Islet of Langerhans (tissue), 1 donor: ENCODE measurements around the gene SEMA4G.

Experiments used
- FAIRE-seq: peaks from one replicate; lab custom pipeline; 2011; peaks lifted over from hg19 to GRCh38; lab: Jason Lieb, UNC

Gene SEMA4G, protein sequence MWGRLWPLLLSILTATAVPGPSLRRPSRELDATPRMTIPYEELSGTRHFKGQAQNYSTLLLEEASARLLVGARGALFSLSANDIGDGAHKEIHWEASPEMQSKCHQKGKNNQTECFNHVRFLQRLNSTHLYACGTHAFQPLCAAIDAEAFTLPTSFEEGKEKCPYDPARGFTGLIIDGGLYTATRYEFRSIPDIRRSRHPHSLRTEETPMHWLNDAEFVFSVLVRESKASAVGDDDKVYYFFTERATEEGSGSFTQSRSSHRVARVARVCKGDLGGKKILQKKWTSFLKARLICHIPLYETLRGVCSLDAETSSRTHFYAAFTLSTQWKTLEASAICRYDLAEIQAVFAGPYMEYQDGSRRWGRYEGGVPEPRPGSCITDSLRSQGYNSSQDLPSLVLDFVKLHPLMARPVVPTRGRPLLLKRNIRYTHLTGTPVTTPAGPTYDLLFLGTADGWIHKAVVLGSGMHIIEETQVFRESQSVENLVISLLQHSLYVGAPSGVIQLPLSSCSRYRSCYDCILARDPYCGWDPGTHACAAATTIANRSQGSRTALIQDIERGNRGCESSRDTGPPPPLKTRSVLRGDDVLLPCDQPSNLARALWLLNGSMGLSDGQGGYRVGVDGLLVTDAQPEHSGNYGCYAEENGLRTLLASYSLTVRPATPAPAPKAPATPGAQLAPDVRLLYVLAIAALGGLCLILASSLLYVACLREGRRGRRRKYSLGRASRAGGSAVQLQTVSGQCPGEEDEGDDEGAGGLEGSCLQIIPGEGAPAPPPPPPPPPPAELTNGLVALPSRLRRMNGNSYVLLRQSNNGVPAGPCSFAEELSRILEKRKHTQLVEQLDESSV

DNA sequence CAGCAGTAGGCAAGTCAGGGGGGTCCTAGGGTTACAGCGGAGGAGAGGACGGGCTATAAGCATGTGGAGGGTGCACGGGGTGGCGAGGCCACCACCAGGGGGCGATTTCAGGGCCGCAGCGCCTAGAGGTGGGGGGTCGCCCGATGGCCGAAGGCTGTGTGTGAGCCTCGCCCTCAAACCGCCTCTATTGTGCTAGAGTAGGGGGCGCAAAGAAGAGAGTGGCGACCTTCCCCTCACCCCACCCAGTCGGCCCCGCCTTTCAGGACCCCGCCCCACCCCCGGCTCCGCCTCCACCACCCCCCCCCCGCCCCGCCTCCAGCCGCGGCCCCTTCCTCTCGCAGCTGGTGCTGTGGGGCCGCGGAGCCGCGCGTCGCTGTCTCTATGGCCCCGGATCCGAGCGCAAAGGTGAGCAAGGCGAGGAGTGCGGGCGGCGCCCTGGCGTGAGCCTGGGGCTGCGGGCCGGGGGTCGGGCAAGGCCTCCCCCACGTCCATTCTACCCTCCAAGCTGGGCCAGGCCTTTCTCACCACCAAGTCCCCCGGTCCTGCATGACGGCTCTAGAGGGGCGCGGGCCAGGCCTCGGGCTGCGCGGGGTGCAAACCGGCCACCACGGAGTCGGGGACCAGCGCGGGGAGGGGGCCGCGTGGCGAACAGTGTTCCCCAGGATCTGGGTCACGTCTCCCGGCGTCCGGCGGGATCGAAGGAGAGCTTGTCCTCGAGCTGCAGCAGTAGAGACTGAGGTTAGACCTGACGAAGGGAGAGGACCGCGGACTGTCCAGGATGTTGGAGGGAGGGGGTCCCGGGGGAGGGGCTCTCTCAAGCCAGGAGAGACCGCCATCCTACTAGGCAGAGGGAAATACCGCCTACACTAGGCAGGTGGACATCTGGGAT is at the start of gene SEMA4G:
Gene SEMA4G, plus strand, starts transcription at position 318 of the 889 bp plus-strand sequence. CDS start 3,409 bp downstream, outside the sequence.
- FAIRE-seq, result no peak

DNA sequence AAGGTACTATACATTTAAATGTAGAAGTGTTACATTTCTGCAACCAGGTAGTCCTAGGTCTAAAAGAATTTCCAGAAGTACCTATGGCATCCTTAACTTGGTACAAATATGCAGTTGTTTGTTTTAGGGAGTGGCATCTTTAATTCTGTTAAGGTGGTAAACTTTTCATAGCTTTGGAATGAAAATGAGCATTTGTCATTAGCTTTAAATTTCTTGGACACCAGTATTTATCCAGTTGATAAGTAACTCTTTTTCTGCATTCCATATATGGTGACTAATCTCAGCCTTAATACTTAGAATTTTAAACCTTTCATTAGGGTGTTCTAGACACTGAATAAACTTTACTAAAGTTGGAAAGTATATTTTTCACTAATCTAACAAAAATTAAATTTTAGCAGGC is 45.7 kb upstream of the SEMA4G start:
- FAIRE-seq, result no peak

DNA sequence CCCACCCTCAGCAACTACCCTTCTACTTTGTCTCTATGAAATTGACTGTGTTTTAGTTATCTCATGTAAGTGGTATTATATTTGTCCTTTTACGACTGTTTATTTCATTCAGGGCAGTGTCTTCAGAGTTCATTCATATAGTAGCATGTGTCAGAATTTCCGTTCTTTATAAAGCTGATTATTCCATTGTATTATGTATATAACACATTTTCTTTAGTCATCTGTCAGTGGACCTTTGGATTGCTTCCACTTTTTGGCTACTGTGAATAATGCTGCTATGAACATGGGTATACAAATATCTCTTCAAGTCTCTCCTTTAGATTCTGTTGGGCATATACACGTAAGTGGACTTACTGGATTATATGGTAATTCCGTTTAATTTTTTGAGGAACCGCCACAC is 42.0 kb upstream of the SEMA4G start:
- no peak for FAIRE-seq

DNA sequence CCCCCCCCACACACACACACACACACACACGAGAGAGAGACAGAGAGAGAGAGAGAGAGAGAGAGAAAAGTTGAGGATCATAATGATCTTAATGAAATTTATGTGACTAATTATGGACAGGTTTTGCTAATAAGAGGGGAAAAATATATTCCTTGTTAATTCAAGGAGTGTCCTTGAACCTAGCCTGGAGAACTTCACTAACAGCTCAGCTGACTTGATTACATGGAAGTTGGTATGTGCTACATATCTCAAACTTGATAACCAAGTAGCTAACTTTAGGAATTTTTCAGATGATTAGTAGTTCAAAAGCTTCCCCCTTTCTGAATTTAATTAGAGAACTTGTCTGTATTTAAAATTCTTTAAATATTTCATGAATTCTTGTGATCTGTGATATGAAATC is 41.3 kb upstream of the SEMA4G start:
- FAIRE-seq, result no peak

DNA sequence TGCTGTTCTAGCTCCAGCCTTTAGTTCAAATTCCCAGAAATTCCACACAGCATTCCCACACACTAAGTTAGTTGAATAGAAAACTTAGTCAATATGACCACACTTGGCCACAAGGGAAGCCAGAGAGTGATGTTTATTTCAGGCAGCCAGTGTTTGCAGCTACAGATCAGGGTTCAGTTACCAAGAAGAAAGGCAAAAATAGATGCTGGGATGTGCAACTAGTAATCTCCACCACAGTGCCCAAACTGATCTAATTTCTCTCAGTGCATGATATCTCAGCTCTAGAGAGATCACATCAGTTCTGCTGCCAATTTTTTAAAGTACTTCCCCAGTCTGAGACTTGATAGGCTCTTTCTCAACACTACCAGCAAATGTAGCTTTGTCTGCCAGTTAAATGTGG is 38.9 kb upstream of the SEMA4G start:
- no peak for FAIRE-seq

DNA sequence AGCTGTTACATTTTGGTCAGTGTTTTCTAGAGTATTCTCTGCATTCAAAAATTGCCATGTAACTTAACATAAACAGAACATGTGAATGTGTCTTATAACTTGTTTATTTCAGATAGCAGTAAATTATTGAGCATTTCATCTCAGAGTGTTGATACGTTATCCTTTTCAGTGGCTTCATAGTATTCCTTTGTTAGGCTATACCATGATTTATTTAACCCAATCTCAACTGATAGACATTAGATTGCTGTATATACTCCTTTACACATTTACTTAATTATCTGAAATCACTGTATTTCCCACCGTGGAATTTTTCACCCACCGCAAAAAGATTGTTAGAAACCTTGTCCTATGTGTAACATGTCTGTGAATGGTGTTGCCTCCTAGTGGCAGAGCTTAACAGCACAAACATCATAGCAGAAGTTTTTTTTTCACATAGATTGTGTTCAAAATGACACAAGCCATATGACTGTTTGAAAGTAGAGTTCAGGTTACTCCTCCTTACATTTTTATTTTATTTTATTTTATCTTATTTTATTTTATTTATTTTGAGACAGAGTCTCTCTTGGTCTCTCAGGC is 35.1 kb upstream of the SEMA4G start:
- no peak for FAIRE-seq

DNA sequence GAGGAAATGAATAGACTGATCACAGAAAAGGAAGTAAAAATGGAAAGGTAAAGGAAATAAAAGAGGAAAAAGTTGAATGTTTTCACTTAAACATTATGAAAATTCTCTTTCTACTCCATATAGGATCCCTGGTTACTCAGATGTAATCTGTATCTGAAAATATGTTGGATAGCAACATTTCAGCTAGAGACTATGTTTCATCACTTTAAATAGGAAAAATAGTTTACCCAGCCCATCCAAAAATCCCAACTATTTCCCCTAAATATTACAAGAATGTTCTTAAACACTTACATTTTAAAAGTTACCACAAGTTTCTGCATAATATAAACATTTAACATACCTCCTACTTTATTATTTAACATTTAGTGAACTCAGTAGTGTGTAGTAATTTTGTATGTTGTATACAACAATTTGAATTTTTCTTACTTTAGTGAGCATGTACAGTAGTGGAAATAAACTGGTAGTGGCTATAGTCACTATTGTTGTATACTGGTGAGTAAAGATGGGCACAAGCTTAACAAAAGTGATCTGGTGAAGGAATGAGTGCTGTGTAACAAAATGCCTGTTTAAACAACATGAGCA is 29.4 kb upstream of the SEMA4G start:
- FAIRE-seq, result peak; percentile 64

DNA sequence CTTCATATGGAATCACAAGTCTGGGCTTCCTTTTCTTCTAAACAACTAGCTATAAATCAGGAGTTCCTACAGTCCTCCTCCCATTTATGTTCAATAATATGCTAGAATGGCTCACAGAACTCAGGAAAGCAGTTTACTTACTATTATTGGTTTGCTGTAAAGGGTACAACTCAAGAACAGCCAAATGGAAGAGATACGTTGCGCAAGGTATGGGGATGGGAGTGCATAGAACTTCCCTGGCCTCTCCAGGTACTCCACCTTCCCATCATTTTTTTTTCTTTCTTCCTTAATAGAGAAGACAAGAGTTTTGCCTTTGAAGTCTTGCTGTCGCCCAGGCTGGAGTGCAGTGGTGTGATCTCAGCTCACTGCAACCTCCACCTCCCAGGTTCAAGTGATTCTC is 27.1 kb upstream of the SEMA4G start:
- FAIRE-seq, result no peak

DNA sequence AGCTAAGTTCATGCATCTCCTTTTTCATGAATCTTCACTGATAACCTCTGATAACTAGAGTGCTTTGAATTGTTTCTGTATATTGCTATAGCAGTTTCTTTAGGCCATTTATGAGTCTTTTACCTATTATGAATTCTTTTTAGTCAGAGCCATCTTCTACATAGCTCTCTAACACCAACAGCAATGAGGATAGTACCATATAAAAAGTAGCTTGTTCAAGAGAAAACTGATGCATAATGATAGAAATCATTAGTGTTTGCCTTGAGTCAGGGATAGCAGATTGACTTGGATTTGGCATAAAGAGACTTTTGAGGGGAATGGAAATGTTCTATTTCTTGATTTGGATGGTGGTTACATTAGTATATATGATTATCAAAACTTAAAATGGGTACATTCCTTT is 25.8 kb upstream of the SEMA4G start:
- FAIRE-seq, result no peak

DNA sequence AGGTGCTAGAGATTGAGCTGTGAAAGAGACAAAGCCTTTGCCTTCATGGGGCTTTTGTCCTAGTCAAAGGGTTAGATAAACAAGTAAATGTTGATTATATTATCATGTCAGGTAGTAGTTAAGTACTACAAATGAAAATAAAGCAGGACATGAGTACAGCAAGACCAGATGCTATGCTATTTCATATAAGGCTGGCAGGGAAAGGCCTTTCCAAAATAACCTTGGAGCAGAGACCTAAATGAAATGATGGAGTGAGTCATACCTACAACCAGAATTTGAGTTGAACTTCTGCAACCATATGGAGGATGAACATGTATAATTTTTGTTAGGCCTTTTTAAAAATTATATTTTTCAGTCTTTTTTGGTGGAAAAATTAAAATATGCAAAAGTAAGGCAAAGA is 23.6 kb upstream of the SEMA4G start:
- FAIRE-seq, result no peak

DNA sequence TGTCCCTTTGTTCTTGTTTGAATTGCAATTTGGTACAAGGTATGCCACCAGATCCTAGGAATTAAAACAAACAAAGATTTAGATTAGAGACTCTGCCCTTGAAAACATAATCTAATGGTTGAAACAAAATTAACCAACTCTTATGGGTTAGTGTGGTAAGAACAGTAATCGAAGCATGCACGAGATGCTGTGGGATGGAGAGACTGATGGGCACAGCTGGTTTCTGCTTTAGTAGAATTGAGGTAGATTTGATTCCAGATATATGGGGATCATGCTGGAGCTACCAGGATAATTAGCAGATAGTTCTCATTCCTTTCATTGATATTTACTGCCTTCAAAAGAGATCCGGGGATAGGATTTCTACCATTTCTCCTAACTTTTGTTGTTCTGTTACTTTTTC is 20.4 kb upstream of the SEMA4G start:
- FAIRE-seq, result no peak

DNA sequence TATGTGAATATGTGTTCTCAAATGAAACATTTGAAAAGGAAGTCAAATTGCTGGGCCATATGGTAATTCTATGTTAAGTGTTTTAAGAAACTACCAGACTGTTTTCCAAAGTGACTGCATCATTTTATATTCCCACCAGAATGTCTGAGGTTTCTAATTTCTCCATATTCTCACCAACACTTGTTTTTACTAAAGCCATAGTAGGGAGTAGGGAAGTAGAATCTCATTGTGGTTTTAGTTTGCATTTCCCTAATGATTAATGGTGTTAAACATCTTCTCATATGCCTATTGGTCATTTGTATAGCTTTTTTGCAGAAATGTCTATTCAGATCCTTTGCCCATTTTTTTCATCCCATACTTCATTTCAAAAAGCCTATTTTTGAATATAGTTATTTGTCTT is 9.1 kb upstream of the SEMA4G start:
- FAIRE-seq, result no peak

DNA sequence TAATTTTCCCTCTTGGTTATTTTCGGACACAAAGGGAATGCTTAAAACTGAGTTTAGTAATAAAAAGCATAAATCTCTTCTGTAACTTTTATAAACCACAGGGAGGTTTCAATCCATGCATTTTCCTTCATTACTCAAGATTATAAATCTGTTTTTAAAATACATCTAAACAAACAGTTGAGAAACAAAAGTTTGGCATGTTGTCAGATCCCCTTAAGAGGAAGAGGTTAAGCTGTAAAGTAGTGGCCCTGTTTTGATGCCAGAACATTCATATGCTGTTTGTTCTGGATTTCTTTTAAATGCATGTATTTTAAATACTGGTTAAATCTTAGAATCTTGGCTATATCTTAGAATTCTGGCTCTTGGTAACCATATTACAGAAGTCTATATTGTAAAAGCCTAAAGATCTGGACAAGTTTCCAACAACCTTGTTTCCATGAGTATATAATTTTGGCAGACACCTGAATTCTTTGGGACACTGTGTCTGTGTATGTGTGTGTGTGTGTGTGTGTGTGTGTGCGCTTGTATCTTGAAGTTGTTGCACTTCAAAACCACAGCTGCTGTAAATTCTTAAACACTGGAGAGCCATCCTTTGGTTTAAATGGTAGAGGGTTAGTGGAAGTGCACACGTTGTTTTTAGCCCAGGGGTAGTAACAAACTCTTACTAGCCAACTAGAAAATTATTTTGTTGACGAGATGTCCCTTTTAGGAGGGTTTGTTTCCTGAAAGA is 6.8 kb upstream of the SEMA4G start:
- no peak for FAIRE-seq

DNA sequence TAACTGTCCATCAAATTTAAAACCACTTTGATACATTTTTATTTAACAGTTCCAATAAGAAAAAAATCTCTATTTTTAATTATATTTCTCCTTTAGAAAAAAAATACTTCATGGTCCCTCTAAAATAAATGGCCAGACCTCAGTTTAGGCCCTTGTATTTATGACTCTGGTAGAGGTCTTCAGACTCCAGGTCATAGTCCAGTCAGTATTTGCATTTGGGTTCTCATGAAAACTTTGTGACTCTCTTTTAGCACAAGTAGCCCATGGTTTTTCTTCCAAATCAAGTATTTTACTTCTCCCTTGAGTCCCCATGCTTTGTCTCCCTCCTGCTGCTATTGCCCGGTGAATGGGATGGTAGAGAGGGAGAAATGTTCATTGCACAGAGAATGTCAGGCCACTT is 5.5 kb upstream of the SEMA4G start:
- peak; percentile 30 for FAIRE-seq

DNA sequence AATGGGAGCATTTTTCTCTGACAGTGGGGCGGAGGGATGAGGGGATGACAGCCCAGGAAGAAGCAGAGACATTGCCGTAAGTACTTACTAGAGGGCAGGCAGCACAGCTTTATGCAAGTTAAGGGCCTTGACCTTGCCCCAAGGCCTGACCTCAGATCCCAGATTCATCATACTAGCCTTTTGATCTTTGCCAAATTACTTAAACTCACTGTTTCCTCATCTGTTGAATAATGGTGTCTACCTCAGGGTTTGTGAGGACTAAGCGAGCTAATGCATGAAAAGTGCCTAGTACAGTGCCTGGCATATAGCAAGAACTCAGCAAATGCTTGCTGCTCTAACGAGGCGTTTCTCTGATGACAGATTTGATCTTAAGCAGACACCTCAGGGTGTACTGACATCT is 3.5 kb upstream of the SEMA4G start:
- no peak for FAIRE-seq

DNA sequence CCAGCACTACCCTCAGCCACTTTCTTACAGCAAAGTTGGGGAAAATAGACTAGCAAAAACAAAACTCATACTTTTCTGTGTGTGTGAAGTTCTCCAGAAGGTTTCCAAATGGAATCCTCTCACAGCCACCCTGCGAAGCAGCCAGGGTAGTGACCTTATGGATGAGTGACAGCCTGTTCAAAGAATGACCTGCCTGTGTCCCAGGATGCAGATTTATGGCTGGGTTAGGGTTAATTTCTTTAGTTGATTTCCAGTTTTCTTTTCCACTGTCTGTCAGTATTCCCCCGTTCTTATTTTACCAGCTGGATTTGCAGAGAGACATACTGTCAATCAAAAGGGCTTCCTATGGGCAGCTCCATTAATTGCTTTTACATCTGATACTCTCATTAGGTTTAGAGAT is 2.4 kb upstream of the SEMA4G start:
- FAIRE-seq, result no peak

DNA sequence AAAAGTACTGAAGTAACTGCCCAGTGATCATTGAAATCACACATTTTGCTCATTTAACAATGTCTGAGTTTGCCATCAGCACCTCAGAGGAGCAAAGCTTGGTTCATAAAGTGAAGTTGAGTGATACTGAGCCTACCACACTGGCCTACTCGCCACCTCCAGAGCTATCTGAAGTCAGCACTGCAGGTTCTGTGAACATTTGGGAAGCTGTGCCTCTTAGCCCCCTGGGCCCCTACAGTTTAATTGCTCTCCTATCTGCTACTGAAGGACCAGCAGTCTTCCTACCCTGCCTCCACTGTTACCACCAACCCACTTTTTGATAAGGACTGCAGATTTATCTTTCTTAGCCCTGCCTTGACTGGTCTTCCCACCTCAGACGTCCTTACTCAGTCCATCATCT is 2.0 kb upstream of the SEMA4G start:
- FAIRE-seq, result no peak

DNA sequence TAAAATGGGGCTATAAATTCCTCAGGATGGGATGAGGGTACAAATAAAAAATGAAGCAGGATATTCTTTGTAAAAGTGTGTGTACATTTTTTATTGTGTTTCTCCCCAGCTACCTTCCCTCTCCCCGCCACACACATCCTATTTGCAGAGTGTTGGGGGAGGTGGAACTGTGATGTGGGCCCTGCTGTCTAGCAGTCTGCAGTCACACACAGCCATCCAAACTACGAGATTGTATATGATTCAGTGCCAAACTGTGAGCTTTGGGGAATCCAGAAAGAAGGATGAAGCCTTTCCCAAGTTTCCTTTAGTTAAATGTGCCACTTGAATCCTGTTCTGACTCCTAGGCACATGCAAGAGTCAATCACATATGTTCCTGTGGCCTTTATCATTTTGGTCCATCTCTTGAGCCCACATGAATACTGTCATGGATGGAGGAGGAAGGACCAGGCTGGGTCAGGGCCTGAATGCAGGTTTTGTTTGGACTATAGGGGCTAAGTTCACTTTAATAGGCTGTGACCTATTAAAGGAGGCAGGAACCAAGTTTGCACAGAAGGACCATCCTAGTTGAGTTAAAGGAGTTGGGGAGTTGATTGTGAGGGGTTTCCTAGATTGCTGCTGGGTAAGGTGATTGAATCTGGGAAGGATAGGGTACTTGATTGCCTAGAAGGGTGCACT is 1.1 kb upstream of the SEMA4G start:
- FAIRE-seq, result no peak

DNA sequence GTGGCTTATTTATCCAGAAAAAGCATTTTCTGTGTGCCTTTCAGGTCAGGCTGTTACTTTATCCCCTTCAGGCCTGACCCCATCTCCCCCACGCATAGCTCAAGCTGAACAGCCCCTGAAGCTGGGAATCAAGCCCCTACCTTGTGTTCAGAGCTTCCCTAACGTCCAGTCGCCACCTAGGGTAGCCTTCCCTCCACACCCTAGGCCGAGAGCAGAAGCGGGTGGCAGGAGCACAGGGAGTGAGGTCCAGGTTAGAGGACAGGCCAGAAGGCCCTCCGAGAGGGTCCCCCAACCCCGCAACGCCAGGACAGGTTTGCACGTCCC is 479 bp upstream of the SEMA4G start:
- FAIRE-seq, result no peak

DNA sequence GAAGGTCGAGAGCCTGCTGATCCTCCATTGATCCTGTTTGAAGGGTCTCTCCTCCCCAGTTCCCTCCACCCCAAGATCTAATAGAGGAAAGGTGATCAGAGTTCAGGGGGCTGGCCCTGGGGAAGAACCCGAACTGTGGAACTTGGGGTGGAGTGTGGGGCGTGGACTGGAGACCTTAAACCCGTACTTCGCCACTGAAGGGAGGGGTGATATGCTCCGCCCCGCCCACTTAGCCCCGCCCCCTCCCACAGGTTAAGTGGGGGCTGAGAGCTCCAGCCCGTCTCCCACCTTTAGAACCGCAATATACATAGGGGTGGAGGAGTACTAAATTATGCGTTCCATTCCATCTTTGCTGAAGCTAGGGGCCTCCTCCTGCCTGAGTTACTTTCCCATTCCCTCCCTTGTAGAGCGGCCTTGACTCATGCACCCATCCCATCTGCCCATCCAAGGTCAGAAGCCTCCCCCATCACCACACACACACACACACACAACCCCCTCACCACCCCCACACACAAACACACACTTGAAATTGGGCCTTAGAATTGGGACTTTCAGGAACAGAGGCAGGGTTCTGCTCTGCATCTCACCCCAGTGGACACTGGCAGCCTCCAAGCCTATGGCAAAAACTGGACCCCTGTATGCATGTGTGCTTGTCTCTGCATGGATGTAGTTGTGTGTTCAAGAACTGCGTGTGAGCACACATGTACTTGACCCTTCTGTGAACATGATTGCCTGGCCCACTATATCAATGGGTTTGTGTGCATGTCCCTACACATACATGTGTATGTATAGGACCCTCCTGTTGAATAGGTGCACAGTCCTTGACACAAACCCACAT is 991 bp downstream of the SEMA4G start:
- FAIRE-seq, result no peak
